ENCODE measurements around the gene GMPPB.
"Not testable (repeated sequence)": the region's sequence is repeated elsewhere in the genome, so short reads cannot be mapped to it uniquely, and the experiment has no call there.

DNA sequence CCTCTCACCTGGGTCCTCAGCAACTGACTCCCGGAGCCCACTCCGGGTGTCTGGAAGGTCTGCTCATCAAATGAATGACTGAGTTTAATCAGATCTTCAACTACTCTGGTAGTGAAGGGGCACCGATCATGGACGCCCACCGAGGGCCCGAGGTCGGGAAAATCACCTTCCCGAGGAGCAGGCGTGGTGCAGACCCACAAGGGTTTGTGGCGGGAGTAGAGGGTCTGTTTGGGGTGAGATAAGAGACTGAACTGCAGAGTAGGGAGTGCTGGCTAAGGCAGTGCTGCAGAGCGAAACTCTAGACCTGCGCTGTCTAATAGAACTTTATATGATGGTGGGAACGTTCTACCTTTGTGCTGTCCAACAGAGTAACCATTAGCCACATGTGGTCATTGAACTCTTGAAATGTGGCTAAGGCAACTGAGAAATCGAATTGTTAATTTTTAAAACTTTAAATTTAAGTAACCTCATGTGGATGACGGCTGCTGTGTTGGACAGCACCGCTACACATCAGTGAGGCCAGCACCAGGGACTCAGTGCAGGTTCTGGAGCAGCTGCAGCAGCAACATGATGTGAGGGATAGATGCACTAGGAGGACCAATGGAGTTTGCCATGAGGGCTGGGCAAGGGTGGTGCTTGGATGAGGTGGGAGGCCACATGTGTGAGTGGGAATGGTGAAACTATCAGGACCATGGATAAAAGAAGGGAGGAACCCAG lies 33.7 kb downstream of the GMPPB start:
- TF ChIP-seq, protein P1, sequence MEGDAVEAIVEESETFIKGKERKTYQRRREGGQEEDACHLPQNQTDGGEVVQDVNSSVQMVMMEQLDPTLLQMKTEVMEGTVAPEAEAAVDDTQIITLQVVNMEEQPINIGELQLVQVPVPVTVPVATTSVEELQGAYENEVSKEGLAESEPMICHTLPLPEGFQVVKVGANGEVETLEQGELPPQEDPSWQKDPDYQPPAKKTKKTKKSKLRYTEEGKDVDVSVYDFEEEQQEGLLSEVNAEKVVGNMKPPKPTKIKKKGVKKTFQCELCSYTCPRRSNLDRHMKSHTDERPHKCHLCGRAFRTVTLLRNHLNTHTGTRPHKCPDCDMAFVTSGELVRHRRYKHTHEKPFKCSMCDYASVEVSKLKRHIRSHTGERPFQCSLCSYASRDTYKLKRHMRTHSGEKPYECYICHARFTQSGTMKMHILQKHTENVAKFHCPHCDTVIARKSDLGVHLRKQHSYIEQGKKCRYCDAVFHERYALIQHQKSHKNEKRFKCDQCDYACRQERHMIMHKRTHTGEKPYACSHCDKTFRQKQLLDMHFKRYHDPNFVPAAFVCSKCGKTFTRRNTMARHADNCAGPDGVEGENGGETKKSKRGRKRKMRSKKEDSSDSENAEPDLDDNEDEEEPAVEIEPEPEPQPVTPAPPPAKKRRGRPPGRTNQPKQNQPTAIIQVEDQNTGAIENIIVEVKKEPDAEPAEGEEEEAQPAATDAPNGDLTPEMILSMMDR (IDR thresholded peaks at IDR 0.05) = not testable (repeated sequence)
- not testable (repeated sequence) for TF ChIP-seq POLR2AphosphoS5 (IDR thresholded peaks at IDR 0.05)
